T-helper 1 cell (primary cell): ENCODE data around the gene SNAPIN.
"Not testable (repeated sequence)": the region's sequence is repeated elsewhere in the genome, so short reads cannot be mapped to it uniquely, and the experiment has no call there.

Source experiments
- DNase-seq, 5 donors: peaks; one replicate each; pipeline ENCODE4 v3.0.0-alpha.2; 2012 to 2020

Gene SNAPIN

GRCh38 chr1:153648000-153648643 is 10.4 kb upstream of the SNAPIN start:
- no peak for DNase-seq

GRCh38 chr1:153649137-153649862 is 9.2 kb upstream of the SNAPIN start:
- no peak for DNase-seq

GRCh38 chr1:153649863-153650235 is 8.7 kb upstream of the SNAPIN start:
- DNase-seq, result no peak

DNA sequence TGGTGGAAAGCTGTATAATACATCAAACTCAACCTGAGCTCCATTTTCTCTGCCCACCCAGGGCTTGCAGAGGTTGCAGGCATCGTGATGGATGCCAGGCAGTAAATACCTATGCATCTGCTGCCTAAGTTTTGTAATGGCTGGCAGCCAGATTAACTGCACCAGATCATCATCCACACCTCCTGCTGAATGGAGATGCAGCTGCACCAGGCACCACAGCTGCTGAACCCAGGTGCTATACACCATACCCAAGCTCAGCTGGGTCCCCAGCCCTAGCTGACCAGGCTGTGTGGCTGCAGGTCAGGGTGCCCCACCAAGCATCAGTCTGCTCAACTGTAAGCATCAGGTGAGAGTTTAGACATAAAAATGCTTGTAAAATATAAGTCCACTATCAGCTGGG is 6.7 kb upstream of the SNAPIN start:
- DNase-seq, result no peak

DNA sequence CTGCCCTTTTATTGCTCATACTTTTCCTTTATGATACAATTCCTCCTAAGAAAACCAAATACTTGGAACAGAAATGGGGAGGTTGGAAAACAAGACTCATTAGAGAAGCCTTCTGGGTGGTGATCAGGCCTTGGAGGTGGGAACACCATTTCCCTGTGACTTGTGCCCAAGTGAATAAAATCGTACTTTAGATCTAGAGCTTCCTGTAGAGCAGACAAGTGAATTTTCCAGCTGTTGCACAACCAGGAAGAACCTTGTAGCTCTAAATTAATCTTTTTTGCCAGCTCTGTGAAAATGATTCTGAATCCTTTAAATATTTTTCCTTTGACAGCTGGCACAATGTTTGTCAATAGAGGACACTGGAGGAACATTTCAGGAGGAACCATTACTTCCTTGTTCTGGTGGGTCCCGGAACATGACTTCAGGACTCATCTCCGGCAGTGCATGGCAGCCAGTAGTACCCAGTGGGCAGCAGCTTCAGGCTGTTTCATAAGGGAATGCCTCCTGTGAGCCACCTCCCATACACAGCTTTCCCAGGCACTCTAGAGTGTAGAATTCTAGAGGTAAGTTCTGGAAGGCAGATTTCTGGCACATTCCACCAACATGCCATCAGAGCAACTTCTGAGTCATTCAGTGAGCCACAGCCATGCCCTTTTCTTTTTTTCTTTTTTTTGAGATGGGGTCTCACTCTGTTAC is 5.5 kb upstream of the SNAPIN start:
- no peak for DNase-seq

GRCh38 chr1:153655333-153655732 is 3.2 kb upstream of the SNAPIN start:
- DNase-seq, result no peak

DNA sequence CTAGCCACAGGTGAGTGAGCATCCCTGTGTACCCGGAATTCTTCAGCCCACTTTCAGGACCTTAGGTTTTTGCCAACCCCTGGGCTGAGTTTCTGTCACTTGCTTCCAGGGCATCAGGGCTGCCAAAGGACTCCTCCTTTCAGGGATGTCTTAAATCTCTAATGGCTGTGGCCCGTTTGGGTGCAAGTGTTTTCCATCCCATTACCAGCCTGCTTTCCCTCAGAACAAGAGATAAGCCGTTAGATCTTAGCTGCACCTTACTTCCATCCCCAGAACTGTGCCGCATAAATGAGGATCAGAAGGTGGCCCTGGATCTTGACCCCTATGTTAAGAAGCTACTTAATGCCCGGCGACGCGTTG is 652 bp downstream of the SNAPIN start:
- DNase-seq, result no peak

DNA sequence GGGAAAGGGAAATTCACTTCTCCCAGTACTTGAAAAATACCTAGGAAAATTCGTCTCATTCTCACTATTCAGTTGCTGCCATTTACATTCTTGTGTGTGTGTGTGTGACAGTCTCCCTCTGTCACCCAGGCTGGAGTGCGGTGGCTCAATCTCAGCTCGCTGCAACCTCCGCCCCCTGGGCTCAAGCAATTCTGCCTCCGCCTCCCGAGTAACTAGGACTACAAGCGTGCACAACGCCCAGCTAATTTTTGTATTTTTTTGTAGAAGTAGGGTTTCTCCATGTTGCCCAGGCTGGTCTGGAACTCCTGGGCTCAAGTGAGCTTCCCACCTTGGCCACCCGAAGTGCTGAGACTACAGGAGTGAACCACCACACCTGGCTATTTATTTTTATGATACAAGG is 1.2 kb downstream of the SNAPIN start:
- no peak for DNase-seq

- DNase-seq, result no peak
Measured at GRCh38 chr1:153661111-153661708, 2.7 kb downstream of the SNAPIN start.

- no peak for DNase-seq
Measured at GRCh38 chr1:153662269-153662668, 3.8 kb downstream of the SNAPIN start.

DNA sequence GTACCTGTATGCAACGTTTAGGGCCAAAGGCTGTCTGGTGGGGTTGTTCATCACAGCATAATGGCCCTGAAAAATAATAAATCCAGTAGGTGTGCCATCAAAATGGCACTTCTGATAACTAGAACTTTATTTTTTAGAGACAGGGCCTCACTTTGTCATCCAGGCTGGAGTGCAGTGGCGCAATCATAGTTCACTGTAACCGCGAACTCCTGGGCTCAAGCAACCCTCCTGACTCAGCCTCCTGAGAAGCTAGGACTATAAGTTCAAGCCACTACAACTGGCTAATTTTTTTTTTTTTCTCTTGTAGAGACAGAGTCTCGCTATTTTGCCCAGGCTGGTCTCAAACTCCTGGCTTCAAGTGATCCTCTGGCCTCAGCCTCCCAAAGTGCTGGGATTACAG is 4.7 kb downstream of the SNAPIN start:
- DNase-seq, result no peak

GRCh38 chr1:153667439-153667838 is 8.9 kb downstream of the SNAPIN start:
- no peak for DNase-seq

DNA sequence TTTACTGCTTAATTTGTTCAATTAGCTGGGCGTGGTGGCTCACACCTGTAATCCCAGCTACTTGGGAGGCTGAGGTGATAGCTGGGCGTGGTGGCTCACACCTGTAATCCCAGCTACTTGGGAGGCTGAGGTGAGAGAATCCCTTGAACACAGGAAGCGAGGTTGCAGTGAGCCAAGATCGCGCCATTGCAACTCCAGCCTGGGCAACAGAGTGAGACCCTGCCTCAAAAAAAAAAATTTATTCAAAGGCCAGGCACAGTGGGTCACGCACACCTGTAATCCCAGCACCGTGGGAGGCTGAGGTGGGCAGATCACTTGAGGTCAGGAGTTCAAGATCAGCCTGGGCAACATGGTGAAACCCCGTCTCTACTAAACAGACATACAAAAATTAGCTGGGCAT is 10.2 kb downstream of the SNAPIN start:
- DNase-seq, result not testable (repeated sequence)

- DNase-seq, result no peak
Measured at GRCh38 chr1:153669606-153670005, 11.1 kb downstream of the SNAPIN start.

GRCh38 chr1:153670257-153670858 is 11.9 kb downstream of the SNAPIN start:
- peak in 1 of 5 donors; percentile 11 for DNase-seq

- peak; percentile 93 to 99 (median 96) for DNase-seq
Measured at GRCh38 chr1:153670859-153671627, 12.5 kb downstream of the SNAPIN start, which contains the start of gene ILF2. ILF2 (minus strand) TSS chr1:153670993; CDS start chr1:153670922, 71 bp downstream.

DNA sequence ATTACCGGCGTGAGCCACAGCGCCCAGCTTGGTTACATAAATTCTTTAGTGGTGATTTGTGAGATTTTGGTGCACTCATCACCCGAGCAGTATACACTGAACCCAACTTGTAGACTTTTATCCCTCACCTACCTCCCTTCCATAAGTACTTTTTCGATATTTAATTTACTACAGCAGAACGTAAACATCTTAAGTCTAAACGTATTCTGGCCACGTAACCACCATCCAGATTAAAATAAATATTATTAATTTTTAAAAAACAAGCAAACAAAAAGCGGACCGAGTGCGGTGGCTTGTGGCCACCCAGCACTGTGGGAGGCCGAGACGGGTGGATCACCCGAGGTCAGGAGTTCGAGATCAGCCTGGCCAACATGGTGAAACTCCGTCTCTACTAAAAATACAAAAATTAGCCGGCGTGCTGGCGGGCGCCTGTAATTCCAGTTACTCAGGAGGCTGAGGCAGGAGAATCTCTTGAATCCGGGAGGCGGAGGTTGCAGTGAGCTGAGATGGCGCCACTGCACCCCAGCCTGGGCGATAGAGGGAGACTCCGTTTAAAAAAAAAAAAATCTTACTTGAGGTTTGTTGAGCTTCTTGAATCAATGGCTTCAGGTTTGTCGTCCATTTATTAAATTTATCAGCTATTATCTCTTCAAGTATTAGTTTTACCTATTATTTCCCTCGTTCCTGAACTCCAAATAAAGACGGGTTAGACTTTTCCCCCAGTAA is 13.3 kb downstream of the SNAPIN start:
- peak in 3 of 5 donors; percentile 23 to 61 (median 46) for DNase-seq

DNA sequence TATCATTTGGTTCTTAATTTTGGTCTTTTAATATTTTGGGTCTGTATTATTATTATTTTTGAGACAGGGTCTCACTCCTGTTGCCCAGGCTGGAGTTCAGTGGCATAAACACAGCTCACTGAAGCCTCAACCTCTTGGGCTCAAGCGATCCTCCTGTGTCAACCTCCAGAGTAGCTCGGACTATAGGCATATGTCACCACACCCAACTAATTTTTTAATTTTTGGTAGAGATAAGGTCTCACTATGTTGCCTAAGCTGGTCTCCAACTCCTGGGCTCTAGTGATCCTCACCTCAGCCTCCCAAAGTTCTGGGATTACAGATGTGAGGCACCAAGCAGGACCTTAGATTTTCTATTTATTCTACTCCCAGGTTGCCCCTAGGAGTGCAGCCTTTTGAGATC is 15.0 kb downstream of the SNAPIN start:
- DNase-seq, result no peak

DNA sequence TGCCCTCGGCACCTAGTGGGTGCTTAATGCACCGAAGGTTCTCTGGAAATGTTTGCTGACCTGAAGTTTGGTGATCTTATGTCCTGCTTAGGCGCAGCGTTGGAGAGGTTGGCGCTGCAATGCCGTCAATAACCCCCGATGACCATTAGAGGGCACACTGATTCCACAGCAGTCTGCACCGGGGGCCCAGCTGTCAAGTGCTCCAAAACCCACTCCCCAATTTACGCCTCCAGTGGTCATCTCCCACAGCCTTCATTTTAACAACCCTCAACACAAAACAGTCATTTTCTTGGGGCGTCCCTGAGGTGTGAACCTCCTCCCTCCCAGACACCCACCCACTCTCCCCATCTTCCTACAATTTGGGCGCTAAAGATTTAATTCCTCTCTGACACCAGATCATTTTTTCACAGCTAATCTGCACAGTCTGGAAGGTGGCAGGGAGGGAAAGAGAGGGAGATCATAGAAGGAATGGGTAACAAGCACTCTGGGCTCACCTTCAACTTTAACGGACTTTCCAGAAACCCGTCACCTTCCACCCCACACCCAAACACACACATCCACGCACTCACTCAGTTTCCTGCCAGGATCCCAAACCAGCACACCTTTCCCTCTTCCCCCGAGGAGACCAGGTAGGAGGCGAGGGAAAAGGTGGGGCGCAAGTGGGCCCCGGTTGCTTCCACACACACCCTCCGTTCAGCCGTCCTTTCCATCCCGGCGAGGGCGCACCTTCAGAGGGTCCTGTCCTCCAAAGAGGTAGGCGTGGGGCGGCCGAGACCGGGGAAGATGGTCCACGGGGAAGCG is 19.4 kb downstream of the SNAPIN start:
- DNase-seq, result peak in 2 of 5 donors; percentile 29 to 47

DNA sequence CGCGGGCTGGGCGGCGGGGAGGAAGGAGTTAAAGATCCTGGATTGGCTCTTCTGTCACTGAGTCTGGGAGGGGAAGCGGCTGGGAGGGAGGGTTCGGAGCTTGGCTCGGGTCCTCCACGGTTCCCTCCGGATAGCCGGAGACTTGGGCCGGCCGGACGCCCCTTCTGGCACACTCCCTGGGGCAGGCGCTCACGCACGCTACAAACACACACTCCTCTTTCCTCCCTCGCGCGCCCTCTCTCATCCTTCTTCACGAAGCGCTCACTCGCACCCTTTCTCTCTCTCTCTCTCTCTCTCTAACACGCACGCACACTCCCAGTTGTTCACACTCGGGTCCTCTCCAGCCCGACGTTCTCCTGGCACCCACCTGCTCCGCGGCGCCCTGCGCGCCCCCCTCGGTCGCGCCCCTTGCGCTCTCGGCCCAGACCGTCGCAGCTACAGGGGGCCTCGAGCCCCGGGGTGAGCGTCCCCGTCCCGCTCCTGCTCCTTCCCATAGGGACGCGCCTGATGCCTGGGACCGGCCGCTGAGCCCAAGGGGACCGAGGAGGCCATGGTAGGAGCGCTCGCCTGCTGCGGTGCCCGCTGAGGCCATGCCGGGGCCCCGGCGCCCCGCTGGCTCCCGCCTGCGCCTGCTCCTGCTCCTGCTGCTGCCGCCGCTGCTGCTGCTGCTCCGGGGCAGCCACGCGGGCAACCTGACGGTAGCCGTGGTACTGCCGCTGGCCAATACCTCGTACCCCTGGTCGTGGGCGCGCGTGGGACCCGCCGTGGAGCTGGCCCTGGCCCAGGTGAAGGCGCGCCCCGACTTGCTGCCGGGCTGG is 20.2 kb downstream of the SNAPIN start, which contains the start of gene NPR1:
Gene NPR1, plus strand, starts transcription at position 170 of the 818 bp plus-strand sequence. Its CDS starts 421 bp downstream, at position 591.
- peak in 1 of 5 donors; percentile 23 for DNase-seq
